A673 (cell line): ENCODE measurements around the gene GDPD5.

Experiments used
- CTCF ChIP-seq: fragments of 300-800, 200-600 bp; sonication (generic); conservative IDR thresholded peaks from 2 replicates; pipeline ENCODE4 v1.5.1; 2017; ENCODE audit warnings: low read depth, mild to moderate bottlenecking, antibody characterized with exemption, low read length, moderate library complexity, mixed read lengths
- EZH2 ChIP-seq: fragments of 200-600 bp; sonication (generic); IDR thresholded peaks from 2 replicates; pipeline ENCODE4 v1.6.1; 2017; ENCODE audit warnings: borderline replicate concordance, low read depth, mild to moderate bottlenecking, mixed read lengths, antibody characterized with exemption, low read length; ENCODE audit not compliant: poor library complexity, severe bottlenecking

GRCh38 chr11:75413864-75414263 is 111.9 kb downstream of the GDPD5 start:
- TF ChIP-seq CTCF (no peak), EZH2 (no peak)
